ENCODE measurements around the gene MACROD2. TPM values are rescaled to one million over a fixed set of nuclear protein-coding genes. Genes with fewer than 3 reads are reported as not detected.
"Not testable (repeated sequence)": the region's sequence is repeated elsewhere in the genome, so short reads cannot be mapped to it uniquely, and the experiment has no call there.

The MACROD2 gene
- polyA plus RNA-seq, 1 donor from 2014 or later, result 23.2 TPM

DNA sequence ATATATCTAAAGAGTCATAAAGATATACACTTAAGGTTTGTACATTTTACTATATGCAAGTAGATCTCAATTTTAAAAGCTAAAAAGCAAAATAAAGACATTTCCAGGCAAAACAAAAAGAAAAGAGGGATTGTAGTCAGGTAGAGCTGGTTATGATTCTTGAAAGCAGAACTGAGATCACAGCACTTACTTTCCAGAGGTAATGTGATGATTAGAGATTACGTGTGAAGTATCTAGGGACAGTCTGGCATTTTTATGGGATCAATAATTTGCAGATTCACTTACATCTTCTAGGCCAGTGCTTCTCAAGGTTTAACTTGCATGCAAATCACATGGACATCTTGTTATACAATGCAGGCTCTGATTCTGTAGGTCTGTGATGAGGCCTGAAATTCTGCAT lies 1982.4 kb downstream of the MACROD2 start:
- Histone ChIP-seq H2AFZ (ENCODE audit: low read depth, low read length) (no peak overlapping the region), H3K9ac (ENCODE audit: low read length) (no peak overlapping the region), H3K9me2 (ENCODE audit: insufficient read depth, low read length) (no peaks in the 10 kb centered on the region), H3K36me3 (ENCODE audit: insufficient read depth, low read length) (no peaks in the 10 kb centered on the region), H3K4me2 (ENCODE audit: low read length) (no peak overlapping the region), H3K79me2 (replicated peaks; ENCODE audit: insufficient read depth, low read length) (no peaks in the 10 kb centered on the region), H3K9me3 (ENCODE audit: low read length) (no peaks in the 10 kb centered on the region), H3K27me3 (ENCODE audit: insufficient read depth, low read depth, low read length) (no peaks in the 10 kb centered on the region), H3K27ac (ENCODE audit: low read length) (no peak overlapping the region), H3F3A (ENCODE audit: insufficient read depth, low read length, poor library complexity, severe bottlenecking) (no peaks in the 10 kb centered on the region), H4K20me1 (ENCODE audit: insufficient read depth) (no peaks in the 10 kb centered on the region), H3K4me3 (ENCODE audit: low read length) (no peak overlapping the region)
- TF ChIP-seq SMC3 (conservative IDR thresholded peaks at IDR 0.05; ENCODE audit: poor library complexity), result no peak
- TF ChIP-seq MXI1 (conservative IDR thresholded peaks at IDR 0.05; ENCODE audit: poor library complexity, severe bottlenecking), result no peak
- no peak for TF ChIP-seq POLR2AphosphoS5 (IDR thresholded peaks at IDR 0.05)
- TF ChIP-seq TAF1 (IDR thresholded peaks at IDR 0.05; ENCODE audit: low read depth), result no peak
- no peak for TF ChIP-seq RAD21 (conservative IDR thresholded peaks at IDR 0.05)
- no peak for TF ChIP-seq EZH2 (IDR thresholded peaks at IDR 0.05; ENCODE audit: borderline replicate concordance, insufficient read depth, low read length, poor library complexity, severe bottlenecking)
- no peak for TF ChIP-seq EP300 (conservative IDR thresholded peaks at IDR 0.05; ENCODE audit: poor library complexity, severe bottlenecking)
- TF ChIP-seq, protein P1, sequence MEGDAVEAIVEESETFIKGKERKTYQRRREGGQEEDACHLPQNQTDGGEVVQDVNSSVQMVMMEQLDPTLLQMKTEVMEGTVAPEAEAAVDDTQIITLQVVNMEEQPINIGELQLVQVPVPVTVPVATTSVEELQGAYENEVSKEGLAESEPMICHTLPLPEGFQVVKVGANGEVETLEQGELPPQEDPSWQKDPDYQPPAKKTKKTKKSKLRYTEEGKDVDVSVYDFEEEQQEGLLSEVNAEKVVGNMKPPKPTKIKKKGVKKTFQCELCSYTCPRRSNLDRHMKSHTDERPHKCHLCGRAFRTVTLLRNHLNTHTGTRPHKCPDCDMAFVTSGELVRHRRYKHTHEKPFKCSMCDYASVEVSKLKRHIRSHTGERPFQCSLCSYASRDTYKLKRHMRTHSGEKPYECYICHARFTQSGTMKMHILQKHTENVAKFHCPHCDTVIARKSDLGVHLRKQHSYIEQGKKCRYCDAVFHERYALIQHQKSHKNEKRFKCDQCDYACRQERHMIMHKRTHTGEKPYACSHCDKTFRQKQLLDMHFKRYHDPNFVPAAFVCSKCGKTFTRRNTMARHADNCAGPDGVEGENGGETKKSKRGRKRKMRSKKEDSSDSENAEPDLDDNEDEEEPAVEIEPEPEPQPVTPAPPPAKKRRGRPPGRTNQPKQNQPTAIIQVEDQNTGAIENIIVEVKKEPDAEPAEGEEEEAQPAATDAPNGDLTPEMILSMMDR (IDR thresholded peaks at IDR 0.05; ENCODE audit: poor library complexity, severe bottlenecking), result no peak
- TF ChIP-seq, protein P2, sequence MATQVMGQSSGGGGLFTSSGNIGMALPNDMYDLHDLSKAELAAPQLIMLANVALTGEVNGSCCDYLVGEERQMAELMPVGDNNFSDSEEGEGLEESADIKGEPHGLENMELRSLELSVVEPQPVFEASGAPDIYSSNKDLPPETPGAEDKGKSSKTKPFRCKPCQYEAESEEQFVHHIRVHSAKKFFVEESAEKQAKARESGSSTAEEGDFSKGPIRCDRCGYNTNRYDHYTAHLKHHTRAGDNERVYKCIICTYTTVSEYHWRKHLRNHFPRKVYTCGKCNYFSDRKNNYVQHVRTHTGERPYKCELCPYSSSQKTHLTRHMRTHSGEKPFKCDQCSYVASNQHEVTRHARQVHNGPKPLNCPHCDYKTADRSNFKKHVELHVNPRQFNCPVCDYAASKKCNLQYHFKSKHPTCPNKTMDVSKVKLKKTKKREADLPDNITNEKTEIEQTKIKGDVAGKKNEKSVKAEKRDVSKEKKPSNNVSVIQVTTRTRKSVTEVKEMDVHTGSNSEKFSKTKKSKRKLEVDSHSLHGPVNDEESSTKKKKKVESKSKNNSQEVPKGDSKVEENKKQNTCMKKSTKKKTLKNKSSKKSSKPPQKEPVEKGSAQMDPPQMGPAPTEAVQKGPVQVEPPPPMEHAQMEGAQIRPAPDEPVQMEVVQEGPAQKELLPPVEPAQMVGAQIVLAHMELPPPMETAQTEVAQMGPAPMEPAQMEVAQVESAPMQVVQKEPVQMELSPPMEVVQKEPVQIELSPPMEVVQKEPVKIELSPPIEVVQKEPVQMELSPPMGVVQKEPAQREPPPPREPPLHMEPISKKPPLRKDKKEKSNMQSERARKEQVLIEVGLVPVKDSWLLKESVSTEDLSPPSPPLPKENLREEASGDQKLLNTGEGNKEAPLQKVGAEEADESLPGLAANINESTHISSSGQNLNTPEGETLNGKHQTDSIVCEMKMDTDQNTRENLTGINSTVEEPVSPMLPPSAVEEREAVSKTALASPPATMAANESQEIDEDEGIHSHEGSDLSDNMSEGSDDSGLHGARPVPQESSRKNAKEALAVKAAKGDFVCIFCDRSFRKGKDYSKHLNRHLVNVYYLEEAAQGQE (IDR thresholded peaks at IDR 0.05; ENCODE audit: borderline replicate concordance), result no peak

DNA sequence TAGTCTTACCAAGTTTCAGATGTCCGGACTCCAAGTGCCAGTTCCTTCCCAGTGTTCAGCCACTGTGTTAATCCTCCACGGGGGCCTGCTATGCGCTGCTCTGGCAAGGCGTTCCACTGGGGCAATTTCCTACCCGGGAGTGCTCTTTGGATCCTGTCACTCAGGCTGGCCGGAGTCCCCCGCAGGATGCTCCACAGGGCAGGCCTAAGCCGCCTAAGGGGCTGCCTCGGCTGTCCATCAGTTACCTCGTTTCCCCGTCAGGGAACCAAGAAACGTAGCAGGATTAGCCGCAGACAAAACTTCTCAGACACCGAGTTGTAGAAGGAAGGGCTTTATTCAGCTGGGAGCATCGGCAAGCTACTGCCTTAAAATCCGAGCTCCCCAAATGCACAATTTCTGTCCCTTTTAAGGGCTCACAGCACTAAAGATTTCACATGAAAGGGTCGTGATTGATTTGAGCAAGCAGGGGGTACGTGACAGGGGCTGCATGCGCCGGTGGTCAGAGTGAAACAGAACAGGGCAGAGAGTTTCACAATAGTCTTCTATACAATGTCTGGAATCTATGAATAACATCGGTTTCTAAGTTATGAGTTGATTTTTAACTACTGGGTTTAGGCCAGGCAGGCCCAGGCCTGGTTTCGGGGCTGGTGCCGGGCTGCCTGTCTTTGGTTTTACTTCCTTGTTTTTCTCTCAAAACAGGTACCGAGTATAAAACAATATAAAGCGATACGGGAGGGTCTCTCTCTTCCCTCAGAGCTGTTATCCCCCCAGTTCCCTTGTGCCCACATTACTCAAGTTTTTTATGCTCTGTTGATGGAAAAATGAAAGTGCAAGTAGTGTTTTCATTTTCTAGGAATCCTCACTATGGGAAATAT lies 1990.4 kb downstream of the MACROD2 start:
- not testable (repeated sequence) for H3K9me3 ChIP-seq (ENCODE audit: low read length); H3K27ac ChIP-seq (ENCODE audit: low read length); H3K27me3 ChIP-seq (ENCODE audit: insufficient read depth, low read depth, low read length); H3K36me3 ChIP-seq (ENCODE audit: insufficient read depth, low read length); H3K79me2 ChIP-seq (replicated peaks; ENCODE audit: insufficient read depth, low read length); H3F3A ChIP-seq (ENCODE audit: insufficient read depth, low read length, poor library complexity, severe bottlenecking); H3K4me2 ChIP-seq (ENCODE audit: low read length); H4K20me1 ChIP-seq (ENCODE audit: insufficient read depth); H3K9me2 ChIP-seq (ENCODE audit: insufficient read depth, low read length); H3K4me3 ChIP-seq (ENCODE audit: low read length); H3K9ac ChIP-seq (ENCODE audit: low read length); H2AFZ ChIP-seq (ENCODE audit: low read depth, low read length)
